AG04449 (cell line): ENCODE results near the gene OR5AC2.

Experiments
- CTCF ChIA-PET: fragments of 350-600 bp; formaldehyde crosslinking; extraction: SDS; loops from one replicate; lab custom pipeline; 2021; ENCODE audit warnings: antibody characterized with exemption; lab: Yijun Ruan, JAX
- POLR2A ChIA-PET: fragments of 400-600, 350-600 bp; formaldehyde crosslinking; extraction: SDS; loops from one replicate; lab custom pipeline; 2020; ENCODE audit warnings: antibody characterized with exemption, inconsistent platforms; lab: Yijun Ruan, JAX
- DNase-seq: peaks from one replicate; pipeline ENCODE4 v3.0.0-alpha.2; 2010; ENCODE audit warnings: low read depth, low spot score
- H3K4me3 ChIP-seq: 2 replicates; pipeline ENCODE4 v1.5.1; 2011; ENCODE audit warnings: low read depth, mild to moderate bottlenecking, control low read depth, low read length
- CTCF ChIP-seq: IDR thresholded peaks from one replicate; pipeline ENCODE4 v1.5.1; 2011; ENCODE audit warnings: mild to moderate bottlenecking, moderate library complexity, low read length, control low read depth, inconsistent platforms; ENCODE audit not compliant: insufficient read depth; ENCODE audit errors: missing control alignments

Gene OR5AC2

GRCh38 chr3:98049271-98049670 is 37.7 kb upstream of the OR5AC2 start:
- no peak for TF ChIP-seq CTCF
- ChIA-PET POLR2A (no interaction called here), CTCF (interaction anchor here (0.7 to 3.2 kb wide), 4 partner anchors 9 to 280 kb away, joined by 4 to 13 read pairs (median 6); no protein-coding TSS in a partner anchor)
- no peak for DNase-seq
- H3K4me3 ChIP-seq: no peak overlapping the region

GRCh38 chr3:98056035-98056434 is 30.9 kb upstream of the OR5AC2 start:
- no peak overlapping the region for H3K4me3 ChIP-seq
- ChIA-PET CTCF (interaction anchor here (3.0 kb wide), 1 partner anchor 16 kb away, joined by 12 read pairs; no protein-coding TSS in a partner anchor), POLR2A (no interaction called here)
- no peak for TF ChIP-seq CTCF
- no peak for DNase-seq

- no peak for DNase-seq
- TF ChIP-seq CTCF: no peak
- no peak overlapping the region for H3K4me3 ChIP-seq
- CTCF ChIA-PET: interaction anchor here (0.6 kb wide), 1 partner anchor 1733 kb away, joined by 4 read pairs; no protein-coding TSS in a partner anchor
- POLR2A ChIA-PET: no interaction called here
Measured at GRCh38 chr3:98057631-98058030, 29.3 kb upstream of the OR5AC2 start.

- no peak for TF ChIP-seq CTCF
- DNase-seq: no peak
- CTCF ChIA-PET: no interaction called here
- POLR2A ChIA-PET: no interaction called here
- no peak overlapping the region for H3K4me3 ChIP-seq
Measured at GRCh38 chr3:98058244-98058960, 28.6 kb upstream of the OR5AC2 start.

- no peak for TF ChIP-seq CTCF
Measured at GRCh38 chr3:98068824-98069223, 18.1 kb upstream of the OR5AC2 start.

GRCh38 chr3:98070840-98071239 is 16.1 kb upstream of the OR5AC2 start:
- ChIA-PET CTCF (no interaction called here), POLR2A (no interaction called here)
- DNase-seq: no peak

More at GRCh38 chr3:98068824-98069223, 18.1 kb upstream of the OR5AC2 start:
- ChIA-PET CTCF (no interaction called here), POLR2A (no interaction called here)
- no peak overlapping the region for H3K4me3 ChIP-seq
- DNase-seq: no peak

More at GRCh38 chr3:98070840-98071239, 16.1 kb upstream of the OR5AC2 start:
- no peak for TF ChIP-seq CTCF
- no peak overlapping the region for H3K4me3 ChIP-seq
